ENCODE measurements around the gene KIF2C. TPM values are rescaled to one million over a fixed set of nuclear protein-coding genes. Genes with fewer than 3 reads are reported as not detected.
"Not testable (repeated sequence)": the region's sequence is repeated elsewhere in the genome, so short reads cannot be mapped to it uniquely, and the experiment has no call there.

KIF2C gene
- total RNA-seq, 1 donor from 2014 or later, result 3.2 TPM

GRCh38 chr1:44733365-44733764 lies 6.3 kb upstream of the KIF2C start:
- no peak overlapping the region for H3K4me3 Mint-ChIP-seq (ENCODE audit: unreplicated experiment)
- FAIRE-seq (no peak), DNase-seq (ENCODE audit: low read depth) (peak; percentile 59)
- no peaks in the 10 kb centered on the region for H3K27me3 Mint-ChIP-seq (ENCODE audit: low read depth, unreplicated experiment)
- no peaks in the 10 kb centered on the region for H3K36me3 Mint-ChIP-seq (ENCODE audit: low read depth, unreplicated experiment)
- H3K9ac ChIP-seq (ENCODE audit: low read length), result no peak overlapping the region
- peaks cover 4% of the 10 kb centered on the region for H3K4me1 Mint-ChIP-seq (ENCODE audit: low read depth, unreplicated experiment)
- no peaks in the 10 kb centered on the region for H3K9me3 ChIP-seq (ENCODE audit: insufficient read depth, low read depth, low read length)
- H3K9me3 Mint-ChIP-seq (ENCODE audit: unreplicated experiment), result peaks cover 4% of the 10 kb centered on the region
- no peaks in the 10 kb centered on the region for H3K27me3 ChIP-seq (ENCODE audit: insufficient read depth, low read length)
- H4K20me1 ChIP-seq (ENCODE audit: insufficient read depth, low read length), result no peaks in the 10 kb centered on the region
- no peak overlapping the region for H3K4me3 ChIP-seq (ENCODE audit: insufficient read depth, low read depth, low read length)
- H3K4me2 ChIP-seq (ENCODE audit: low read length), result no peak overlapping the region
- no peak overlapping the region for H3K27ac Mint-ChIP-seq (ENCODE audit: unreplicated experiment)
- H3K27ac ChIP-seq (ENCODE audit: low read depth, low read length), result no peak overlapping the region
- no peaks in the 10 kb centered on the region for H3K36me3 ChIP-seq (ENCODE audit: insufficient read depth, low read length)
- peaks cover 11% of the 10 kb centered on the region for H3K4me1 ChIP-seq (ENCODE audit: insufficient read depth, low read length)
- peak overlapping the region; percentile 0 for H2AFZ ChIP-seq (ENCODE audit: low read depth, low read length)
- no peaks in the 10 kb centered on the region for H3K79me2 ChIP-seq (ENCODE audit: insufficient read depth, low read length)
- TF ChIP-seq EZH2 (IDR thresholded peaks at IDR 0.05; ENCODE audit: insufficient read depth, low read length), result no peak
- TF ChIP-seq CTCF (IDR thresholded peaks at IDR 0.05; ENCODE audit: insufficient read depth, low read depth, low read length), result no peak

GRCh38 chr1:44733784-44734183 lies 5.9 kb upstream of the KIF2C start:
- no peak overlapping the region for H2AFZ ChIP-seq (ENCODE audit: low read depth, low read length)
- H3K4me3 ChIP-seq (ENCODE audit: insufficient read depth, low read depth, low read length), result no peak overlapping the region
- peaks cover 11% of the 10 kb centered on the region for H3K4me1 ChIP-seq (ENCODE audit: insufficient read depth, low read length)
- no peak overlapping the region for H3K27ac ChIP-seq (ENCODE audit: low read depth, low read length)
- no peak for TF ChIP-seq CTCF (IDR thresholded peaks at IDR 0.05; ENCODE audit: insufficient read depth, low read depth, low read length)
- TF ChIP-seq EZH2 (IDR thresholded peaks at IDR 0.05; ENCODE audit: insufficient read depth, low read length), result no peak
- H4K20me1 ChIP-seq (ENCODE audit: insufficient read depth, low read length), result no peaks in the 10 kb centered on the region
- H3K27ac Mint-ChIP-seq (ENCODE audit: unreplicated experiment), result no peak overlapping the region
- no peak for DNase-seq (ENCODE audit: low read depth)
- no peak overlapping the region for H3K4me2 ChIP-seq (ENCODE audit: low read length)
- H3K9me3 ChIP-seq (ENCODE audit: insufficient read depth, low read depth, low read length), result no peaks in the 10 kb centered on the region
- H3K9me3 Mint-ChIP-seq (ENCODE audit: unreplicated experiment), result peaks cover 4% of the 10 kb centered on the region
- no peaks in the 10 kb centered on the region for H3K36me3 Mint-ChIP-seq (ENCODE audit: low read depth, unreplicated experiment)
- no peaks in the 10 kb centered on the region for H3K36me3 ChIP-seq (ENCODE audit: insufficient read depth, low read length)
- no peaks in the 10 kb centered on the region for H3K79me2 ChIP-seq (ENCODE audit: insufficient read depth, low read length)
- H3K4me1 Mint-ChIP-seq (ENCODE audit: low read depth, unreplicated experiment), result peaks cover 4% of the 10 kb centered on the region
- no peak overlapping the region for H3K9ac ChIP-seq (ENCODE audit: low read length)
- no peak for FAIRE-seq
- no peak overlapping the region for H3K4me3 Mint-ChIP-seq (ENCODE audit: unreplicated experiment)
- no peaks in the 10 kb centered on the region for H3K27me3 ChIP-seq (ENCODE audit: insufficient read depth, low read length)
- no peaks in the 10 kb centered on the region for H3K27me3 Mint-ChIP-seq (ENCODE audit: low read depth, unreplicated experiment)

- Histone ChIP-seq H3K27me3 (ENCODE audit: insufficient read depth, low read length) (no peaks in the 10 kb centered on the region), H2AFZ (ENCODE audit: low read depth, low read length) (no peak overlapping the region), H3K9me3 (ENCODE audit: insufficient read depth, low read depth, low read length) (no peaks in the 10 kb centered on the region), H3K36me3 (ENCODE audit: insufficient read depth, low read length) (no peaks in the 10 kb centered on the region), H3K9ac (ENCODE audit: low read length) (no peak overlapping the region), H3K4me2 (ENCODE audit: low read length) (no peak overlapping the region), H4K20me1 (ENCODE audit: insufficient read depth, low read length) (no peaks in the 10 kb centered on the region), H3K27ac (ENCODE audit: low read depth, low read length) (no peak overlapping the region), H3K4me1 (ENCODE audit: insufficient read depth, low read length) (peaks cover 8% of the 10 kb centered on the region), H3K79me2 (ENCODE audit: insufficient read depth, low read length) (peaks cover 13% of the 10 kb centered on the region), H3K4me3 (ENCODE audit: insufficient read depth, low read depth, low read length) (no peak overlapping the region)
- H3K27ac Mint-ChIP-seq (ENCODE audit: unreplicated experiment), result no peak overlapping the region
- TF ChIP-seq EZH2 (IDR thresholded peaks at IDR 0.05; ENCODE audit: insufficient read depth, low read length), result no peak
- TF ChIP-seq CTCF (IDR thresholded peaks at IDR 0.05; ENCODE audit: insufficient read depth, low read depth, low read length), result no peak
- DNase-seq (ENCODE audit: low read depth), result no peak
- H3K4me3 Mint-ChIP-seq (ENCODE audit: unreplicated experiment), result no peak overlapping the region
- FAIRE-seq, result no peak
- peaks cover 4% of the 10 kb centered on the region for H3K4me1 Mint-ChIP-seq (ENCODE audit: low read depth, unreplicated experiment)
- H3K27me3 Mint-ChIP-seq (ENCODE audit: low read depth, unreplicated experiment), result no peaks in the 10 kb centered on the region
- H3K9me3 Mint-ChIP-seq (ENCODE audit: unreplicated experiment), result peaks cover 3% of the 10 kb centered on the region
- no peaks in the 10 kb centered on the region for H3K36me3 Mint-ChIP-seq (ENCODE audit: low read depth, unreplicated experiment)
Measured at GRCh38 chr1:44735992-44736391, 3.6 kb upstream of the KIF2C start.

GRCh38 chr1:44738953-44739306 lies 707 bp upstream of the KIF2C start:
- H3K27ac Mint-ChIP-seq (ENCODE audit: unreplicated experiment), result peak overlapping the region; percentile 73
- not testable (repeated sequence) for H3K36me3 Mint-ChIP-seq (ENCODE audit: low read depth, unreplicated experiment); H3K27me3 Mint-ChIP-seq (ENCODE audit: low read depth, unreplicated experiment); FAIRE-seq; H3K9me3 Mint-ChIP-seq (ENCODE audit: unreplicated experiment); H3K36me3 ChIP-seq (ENCODE audit: insufficient read depth, low read length); H3K4me1 Mint-ChIP-seq (ENCODE audit: low read depth, unreplicated experiment); H3K9me3 ChIP-seq (ENCODE audit: insufficient read depth, low read depth, low read length); H4K20me1 ChIP-seq (ENCODE audit: insufficient read depth, low read length); H3K27me3 ChIP-seq (ENCODE audit: insufficient read depth, low read length); DNase-seq (ENCODE audit: low read depth)
- peak overlapping the region; percentile 86 for H3K4me3 Mint-ChIP-seq (ENCODE audit: unreplicated experiment)
- Histone ChIP-seq H3K27ac (ENCODE audit: low read depth, low read length) (peak overlapping the region; percentile 80), H3K79me2 (ENCODE audit: insufficient read depth, low read length) (peaks cover 37% of the 10 kb centered on the region), H2AFZ (ENCODE audit: low read depth, low read length) (peak overlapping the region; percentile 88), H3K4me1 (ENCODE audit: insufficient read depth, low read length) (peaks cover 12% of the 10 kb centered on the region), H3K4me3 (ENCODE audit: insufficient read depth, low read depth, low read length) (peak overlapping the region; percentile 97), H3K9ac (ENCODE audit: low read length) (peak overlapping the region; percentile 86), H3K4me2 (ENCODE audit: low read length) (peak overlapping the region; percentile 94)

Measured in astrocyte (in vitro differentiated cells and primary cell).